HG02588 (cell line): Measurements from ENCODE around the gene RRP1B.
A peak's percentile ranks its signal among the peaks of the same experiment; 100 is the strongest.
"Not testable (repeated sequence)": the region's sequence is repeated elsewhere in the genome, so short reads cannot be mapped to it uniquely, and the experiment has no call there.

Experiments used
- ATAC-seq: cut with Tn5 transposase; IDR thresholded peaks from one replicate; pipeline ENCODE4 v1.9.1; 2021; ENCODE audit warnings: mild to moderate bottlenecking, moderate library complexity; ENCODE audit not compliant: unreplicated experiment

Gene RRP1B

GRCh38 chr21:43697758-43698643, 38.6 kb downstream of the RRP1B start:
- ATAC-seq = no peak

GRCh38 chr21:43699492-43699777, 40.1 kb downstream of the RRP1B start:
- not testable (repeated sequence) for ATAC-seq

GRCh38 chr21:43699933-43700599, 40.7 kb downstream of the RRP1B start:
- ATAC-seq = no peak

GRCh38 chr21:43701936-43702784, 42.8 kb downstream of the RRP1B start:
- no peak for ATAC-seq

- ATAC-seq = no peak
These were observed 43.4 kb downstream of the RRP1B start for GRCh38 chr21:43702785-43703034.

- ATAC-seq = no peak
These were observed 43.9 kb downstream of the RRP1B start for GRCh38 chr21:43703035-43703880.

GRCh38 chr21:43707462-43707861, 48.1 kb downstream of the RRP1B start:
- ATAC-seq = no peak

GRCh38 chr21:43708745-43709381, 49.5 kb downstream of the RRP1B start:
- ATAC-seq = no peak

- no peak for ATAC-seq
These were observed 53.0 kb downstream of the RRP1B start for GRCh38 chr21:43712268-43712942.

GRCh38 chr21:43713123-43713522, 53.8 kb downstream of the RRP1B start:
- not testable (repeated sequence) for ATAC-seq

GRCh38 chr21:43716376-43717165, 57.2 kb downstream of the RRP1B start:
- ATAC-seq = no peak

GRCh38 chr21:43717166-43717853, 58.0 kb downstream of the RRP1B start:
- ATAC-seq = no peak

- no peak for ATAC-seq
These were observed 58.9 kb downstream of the RRP1B start for GRCh38 chr21:43717967-43718871.

- peak; percentile 62 for ATAC-seq
These were observed 59.8 kb downstream of the RRP1B start, which contains the start of gene PDXK for GRCh38 chr21:43718872-43719747. PDXK (plus strand) TSS chr21:43719129; CDS start chr21:43719295, 166 bp downstream.

- peak; percentile 4 for ATAC-seq
These were observed 60.6 kb downstream of the RRP1B start for GRCh38 chr21:43719748-43720538.
